ENCODE results near the gene ENKD1. TPM values are rescaled to one million over a fixed set of nuclear protein-coding genes. Genes with fewer than 3 reads are reported as not detected.

ENKD1 gene
- total and polyA plus RNA-seq, 2 of the 13 experiments (the other 11 are each of a cell fraction or from before 2014, with no cell fraction given), result 10.8 to 20.8 TPM

DNA sequence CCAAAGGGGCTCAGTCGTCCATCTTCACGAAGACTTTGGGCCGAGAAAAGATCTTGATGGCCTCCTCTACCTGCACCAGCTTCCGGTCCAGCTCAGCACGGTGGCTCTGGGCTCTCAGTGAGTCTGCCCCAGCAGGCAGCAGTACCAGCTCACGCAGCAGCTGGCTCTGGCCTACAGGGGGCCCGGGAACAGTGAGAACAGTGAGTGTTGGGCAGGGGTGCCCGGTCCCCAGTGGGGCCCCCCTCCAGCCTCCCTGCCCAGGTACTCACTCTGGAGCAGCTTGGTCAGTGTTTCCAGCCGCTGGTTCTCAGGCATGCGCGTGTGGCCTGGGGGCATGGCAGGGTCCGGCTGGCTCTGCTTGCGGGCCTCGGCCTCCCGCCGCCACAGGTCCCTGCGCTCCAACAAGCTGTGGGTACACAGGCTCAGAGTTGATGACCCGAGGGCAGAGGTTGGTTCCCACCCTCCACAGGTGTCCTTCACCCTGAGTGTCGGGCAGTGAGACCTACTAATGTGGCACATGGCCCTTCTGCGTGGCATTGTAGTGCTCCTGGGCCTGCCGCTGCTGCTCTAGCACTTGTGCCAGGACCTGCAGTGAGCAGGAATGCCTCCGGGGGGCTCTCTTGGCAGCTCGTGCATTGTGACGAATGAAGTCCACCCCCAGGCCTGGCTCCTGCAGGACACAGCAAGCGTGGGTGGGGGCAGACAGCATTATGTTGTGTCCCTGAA is 3.2 kb downstream of the ENKD1 start (continued):
- no peak for TF ChIP-seq ZNF616 (CRISPR knock-in tag; IDR thresholded peaks at IDR 0.05; ENCODE audit: low read depth)
- TF ChIP-seq, protein P1, sequence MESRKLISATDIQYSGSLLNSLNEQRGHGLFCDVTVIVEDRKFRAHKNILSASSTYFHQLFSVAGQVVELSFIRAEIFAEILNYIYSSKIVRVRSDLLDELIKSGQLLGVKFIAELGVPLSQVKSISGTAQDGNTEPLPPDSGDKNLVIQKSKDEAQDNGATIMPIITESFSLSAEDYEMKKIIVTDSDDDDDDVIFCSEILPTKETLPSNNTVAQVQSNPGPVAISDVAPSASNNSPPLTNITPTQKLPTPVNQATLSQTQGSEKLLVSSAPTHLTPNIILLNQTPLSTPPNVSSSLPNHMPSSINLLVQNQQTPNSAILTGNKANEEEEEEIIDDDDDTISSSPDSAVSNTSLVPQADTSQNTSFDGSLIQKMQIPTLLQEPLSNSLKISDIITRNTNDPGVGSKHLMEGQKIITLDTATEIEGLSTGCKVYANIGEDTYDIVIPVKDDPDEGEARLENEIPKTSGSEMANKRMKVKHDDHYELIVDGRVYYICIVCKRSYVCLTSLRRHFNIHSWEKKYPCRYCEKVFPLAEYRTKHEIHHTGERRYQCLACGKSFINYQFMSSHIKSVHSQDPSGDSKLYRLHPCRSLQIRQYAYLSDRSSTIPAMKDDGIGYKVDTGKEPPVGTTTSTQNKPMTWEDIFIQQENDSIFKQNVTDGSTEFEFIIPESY (CRISPR knock-in tag; IDR thresholded peaks at IDR 0.05), result peak; percentile 70
- TF ChIP-seq ZNF615 (CRISPR knock-in tag; IDR thresholded peaks at IDR 0.05; ENCODE audit: borderline replicate concordance), result no peak
- TF ChIP-seq NCOA1 (CRISPR knock-in tag; IDR thresholded peaks at IDR 0.05), result no peak
- no peak for TF ChIP-seq GZF1 (CRISPR knock-in tag; IDR thresholded peaks at IDR 0.05)
- no peak for TF ChIP-seq STAT5B (CRISPR knock-in tag; IDR thresholded peaks at IDR 0.05)
- TF ChIP-seq SP5 (CRISPR knock-in tag; IDR thresholded peaks at IDR 0.05; ENCODE audit: borderline replicate concordance, low read depth), result no peak
- TF ChIP-seq AGO2 (optimal IDR thresholded peaks at IDR 0.05; ENCODE audit: low read depth, low read length), result peak; percentile 29

DNA sequence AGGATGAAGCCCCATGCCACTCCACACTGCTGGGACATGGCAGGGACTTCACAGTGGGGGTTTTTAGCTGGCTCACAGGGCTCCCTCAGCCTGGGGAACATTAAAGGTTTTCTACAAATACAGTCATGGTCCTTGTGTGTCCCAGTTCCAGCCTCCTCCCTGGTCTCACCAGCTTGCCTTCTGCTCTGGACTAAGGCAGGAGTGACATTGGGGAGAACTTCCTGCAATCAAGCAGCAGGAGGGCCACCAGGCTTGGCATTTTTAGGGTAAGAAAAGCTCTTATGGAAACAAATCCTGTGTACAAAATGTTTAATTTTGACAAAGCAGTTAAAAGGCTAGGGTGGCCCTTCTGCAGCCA is 3.9 kb downstream of the ENKD1 start:
- intact Hi-C loops (cut with micrococcal nuclease; ENCODE audit: unreplicated experiment) (no loop called here), in situ Hi-C loops (cut with HindIII; ENCODE audit: extremely low pct_ligation_motif_present, low pct_unique_long_range_greater_than_20kb) (loop anchor here (10.0 kb wide), 1 partner anchor 272 kb away; the partner anchor contains the start of genes CTRL and PSMB10)
- Histone ChIP-seq H3K4me1 (ENCODE audit: insufficient read depth, low read length) (peaks cover 31% of the 10 kb centered on the region), H3K36me3 (replicated peaks in 1 of 2; ENCODE audit: control insufficient read depth in 1 of 2, insufficient read depth in 2 of 2, low read length in 2 of 2) (peaks cover 5 to 9% of the 10 kb centered on the region in 2 experiments; a peak in 4 of 5 replicates), H3K79me2 (ENCODE audit: insufficient read depth, low read length) (peaks cover 11% of the 10 kb centered on the region), H3K27me3 (ENCODE audit: control insufficient read depth in 1 of 2, insufficient read depth in 2 of 2, low read length in 2 of 2) (no peaks in the 10 kb centered on the region; a peak in 1 of 5 replicates), H3K27ac (ENCODE audit: extremely low read length, insufficient read depth, low read length) (no peak overlapping the region), H3K9me3 (ENCODE audit: low read length) (no peaks in the 10 kb centered on the region), H4K20me1 (ENCODE audit: insufficient read depth, low read length) (0 out of 2 replicates have a peak, but pooled peaks cover 3% of the 10 kb centered on the region), H3K4me3 (replicated peaks in 1 of 3; ENCODE audit: insufficient read depth in 1 of 3, low read depth in 2 of 3, low read length in 3 of 3) (no peak overlapping the region), H3K9ac (ENCODE audit: insufficient read depth, low read depth, low read length) (no peak overlapping the region), H2AFZ (ENCODE audit: low read length) (no peak overlapping the region), H3K4me2 (ENCODE audit: low read depth, low read length) (no peak overlapping the region)
- FAIRE-seq (no peak), DNase-seq (ENCODE audit: low spot score) (no peak), ATAC-seq (no peak)
- BruUV-seq (replicated peaks), result no TSS peak
- CTCF ChIA-PET (ENCODE audit: low intra/inter-chr PET ratio, low total read pairs), result no interaction called here
- POLR2A ChIA-PET, result no interaction called here
- TF ChIP-seq, protein P2, sequence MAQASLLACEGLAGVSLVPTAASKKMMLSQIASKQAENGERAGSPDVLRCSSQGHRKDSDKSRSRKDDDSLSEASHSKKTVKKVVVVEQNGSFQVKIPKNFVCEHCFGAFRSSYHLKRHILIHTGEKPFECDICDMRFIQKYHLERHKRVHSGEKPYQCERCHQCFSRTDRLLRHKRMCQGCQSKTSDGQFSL (CRISPR knock-in tag; IDR thresholded peaks at IDR 0.05), result no peak
- TF ChIP-seq MAZ (IDR thresholded peaks at IDR 0.05; ENCODE audit: borderline replicate concordance, low read depth, low read length) (no peak), MAZ (CRISPR knock-in tag; IDR thresholded peaks at IDR 0.05; ENCODE audit: low read depth) (no peak), REL (CRISPR knock-in tag; conservative IDR thresholded peaks at IDR 0.05) (no peak), KDM5A (IDR thresholded peaks at IDR 0.05; ENCODE audit: borderline replicate concordance, low read length) (no peak), JUN (CRISPR knock-in tag; IDR thresholded peaks at IDR 0.05) (no peak), ZNF761 (CRISPR knock-in tag; conservative IDR thresholded peaks at IDR 0.05) (no peak), PAX8 (CRISPR knock-in tag; IDR thresholded peaks at IDR 0.05; ENCODE audit: borderline replicate concordance) (no peak), ZNF839 (CRISPR knock-in tag; IDR thresholded peaks at IDR 0.05; ENCODE audit: borderline replicate concordance) (no peak)
- TF ChIP-seq, protein P3, sequence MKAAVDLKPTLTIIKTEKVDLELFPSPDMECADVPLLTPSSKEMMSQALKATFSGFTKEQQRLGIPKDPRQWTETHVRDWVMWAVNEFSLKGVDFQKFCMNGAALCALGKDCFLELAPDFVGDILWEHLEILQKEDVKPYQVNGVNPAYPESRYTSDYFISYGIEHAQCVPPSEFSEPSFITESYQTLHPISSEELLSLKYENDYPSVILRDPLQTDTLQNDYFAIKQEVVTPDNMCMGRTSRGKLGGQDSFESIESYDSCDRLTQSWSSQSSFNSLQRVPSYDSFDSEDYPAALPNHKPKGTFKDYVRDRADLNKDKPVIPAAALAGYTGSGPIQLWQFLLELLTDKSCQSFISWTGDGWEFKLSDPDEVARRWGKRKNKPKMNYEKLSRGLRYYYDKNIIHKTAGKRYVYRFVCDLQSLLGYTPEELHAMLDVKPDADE (CRISPR knock-in tag; IDR thresholded peaks at IDR 0.05), result no peak
- TF ChIP-seq, protein P4, sequence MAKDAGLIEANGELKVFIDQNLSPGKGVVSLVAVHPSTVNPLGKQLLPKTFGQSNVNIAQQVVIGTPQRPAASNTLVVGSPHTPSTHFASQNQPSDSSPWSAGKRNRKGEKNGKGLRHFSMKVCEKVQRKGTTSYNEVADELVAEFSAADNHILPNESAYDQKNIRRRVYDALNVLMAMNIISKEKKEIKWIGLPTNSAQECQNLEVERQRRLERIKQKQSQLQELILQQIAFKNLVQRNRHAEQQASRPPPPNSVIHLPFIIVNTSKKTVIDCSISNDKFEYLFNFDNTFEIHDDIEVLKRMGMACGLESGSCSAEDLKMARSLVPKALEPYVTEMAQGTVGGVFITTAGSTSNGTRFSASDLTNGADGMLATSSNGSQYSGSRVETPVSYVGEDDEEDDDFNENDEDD (CRISPR knock-in tag; IDR thresholded peaks at IDR 0.05; ENCODE audit: borderline replicate concordance), result no peak

All from HepG2 (cell line).